ENCODE measurements around the gene NFIB.

The NFIB gene

GRCh38 chr9:14052359-14052758 lies 261.6 kb downstream of the NFIB start:
- DNase-seq (ENCODE audit: low spot score) = no peak
- no peak for TF ChIP-seq CTCF (IDR thresholded peaks at IDR 0.05; ENCODE audit: borderline replicate concordance, control extremely low read depth, extremely low read depth, insufficient read depth, missing control alignments)
- in situ Hi-C loops (cut with MboI; ENCODE audit: low sequenced_read_pairs, unreplicated experiment) = no loop called here

GRCh38 chr9:14051419-14051818 lies 262.5 kb downstream of the NFIB start:
- no peak for TF ChIP-seq CTCF (IDR thresholded peaks at IDR 0.05; ENCODE audit: borderline replicate concordance, control extremely low read depth, extremely low read depth, insufficient read depth, missing control alignments)
- DNase-seq (ENCODE audit: low spot score) = no peak
- in situ Hi-C loops (cut with MboI; ENCODE audit: low sequenced_read_pairs, unreplicated experiment) = no loop called here

GRCh38 chr9:14043483-14043882 lies 270.5 kb downstream of the NFIB start:
- DNase-seq (ENCODE audit: low spot score) = no peak
- no peak for TF ChIP-seq CTCF (IDR thresholded peaks at IDR 0.05; ENCODE audit: borderline replicate concordance, control extremely low read depth, extremely low read depth, insufficient read depth, missing control alignments)
- in situ Hi-C loops (cut with MboI; ENCODE audit: low sequenced_read_pairs, unreplicated experiment) = no loop called here

- no peak for DNase-seq (ENCODE audit: low spot score)
- in situ Hi-C loops (cut with MboI; ENCODE audit: low sequenced_read_pairs, unreplicated experiment) = no loop called here
- TF ChIP-seq CTCF (IDR thresholded peaks at IDR 0.05; ENCODE audit: borderline replicate concordance, control extremely low read depth, extremely low read depth, insufficient read depth, missing control alignments) = no peak
Observed at GRCh38 chr9:14037331-14037730, 276.6 kb downstream of the NFIB start.

- no peak for DNase-seq (ENCODE audit: low spot score)
Observed at GRCh38 chr9:14033067-14033466, 280.9 kb downstream of the NFIB start.

More at GRCh38 chr9:14033067-14033466, 280.9 kb downstream of the NFIB start:
- in situ Hi-C loops (cut with MboI; ENCODE audit: low sequenced_read_pairs, unreplicated experiment) = no loop called here
- no peak for TF ChIP-seq CTCF (IDR thresholded peaks at IDR 0.05; ENCODE audit: borderline replicate concordance, control extremely low read depth, extremely low read depth, insufficient read depth, missing control alignments)
